CD4-positive, alpha-beta T cell treated with Interleukin-12 subunit alpha and Interleukin-12 subunit beta, for 1 hour (primary cell): Measurements from ENCODE around the gene EXOSC6.
"Not testable (repeated sequence)": the region's sequence is repeated elsewhere in the genome, so short reads cannot be mapped to it uniquely, and the experiment has no call there.

ENCODE experiments used
- DNase-seq: peaks from one replicate; pipeline ENCODE4 v3.0.0-alpha.2; 2020

EXOSC6 gene

GRCh38 chr16:70251629-70252354, at the start of gene EXOSC6:
Gene EXOSC6 (minus strand): TSS chr16:70251940. CDS start chr16:70251900, 40 bp downstream.
- peak; percentile 94 for DNase-seq

- no peak for DNase-seq
Measured at GRCh38 chr16:70301121-70301520, 49.4 kb upstream of the EXOSC6 start.

- DNase-seq, result peak; percentile 67
Measured at GRCh38 chr16:70298988-70299938, 47.5 kb upstream of the EXOSC6 start, which contains the start of gene DDX19B. Gene DDX19B (plus strand): TSS chr16:70299186. CDS start chr16:70299298, 112 bp downstream.

- DNase-seq, result no peak
Measured at GRCh38 chr16:70295634-70296033, 43.9 kb upstream of the EXOSC6 start.

- DNase-seq, result no peak
Measured at GRCh38 chr16:70294385-70295025, 42.8 kb upstream of the EXOSC6 start.

GRCh38 chr16:70292148-70292547, 40.4 kb upstream of the EXOSC6 start:
- DNase-seq, result not testable (repeated sequence)

- DNase-seq, result no peak
Measured at GRCh38 chr16:70290949-70291519, 39.3 kb upstream of the EXOSC6 start.

GRCh38 chr16:70289229-70290094, 37.7 kb upstream of the EXOSC6 start, which contains the start of gene AARS1:
Gene AARS1 (minus strand): TSS chr16:70289506. CDS start chr16:70282763, 6,743 bp downstream.
- DNase-seq, result peak; percentile 99

- DNase-seq, result not testable (repeated sequence)
Measured at GRCh38 chr16:70287304-70287971, 35.7 kb upstream of the EXOSC6 start.

- DNase-seq, result no peak
Measured at GRCh38 chr16:70276392-70276791, 24.7 kb upstream of the EXOSC6 start.

GRCh38 chr16:70271696-70272095, 20.0 kb upstream of the EXOSC6 start:
- DNase-seq, result no peak

GRCh38 chr16:70270176-70270575, 18.4 kb upstream of the EXOSC6 start:
- no peak for DNase-seq

GRCh38 chr16:70269471-70269870, 17.7 kb upstream of the EXOSC6 start:
- no peak for DNase-seq

- DNase-seq, result not testable (repeated sequence)
Measured at GRCh38 chr16:70267922-70268321, 16.2 kb upstream of the EXOSC6 start.

- peak; percentile 33 for DNase-seq
Measured at GRCh38 chr16:70267516-70267915, 15.8 kb upstream of the EXOSC6 start.

- DNase-seq, result not testable (repeated sequence)
Measured at GRCh38 chr16:70259903-70260302, 8.2 kb upstream of the EXOSC6 start.

- DNase-seq, result no peak
Measured at GRCh38 chr16:70258946-70259345, 7.2 kb upstream of the EXOSC6 start.

- DNase-seq, result no peak
Measured at GRCh38 chr16:70258065-70258464, 6.3 kb upstream of the EXOSC6 start.

- no peak for DNase-seq
Measured at GRCh38 chr16:70257391-70257790, 5.7 kb upstream of the EXOSC6 start.

GRCh38 chr16:70255574-70255973, 3.8 kb upstream of the EXOSC6 start:
- no peak for DNase-seq

GRCh38 chr16:70254965-70255286, 3.2 kb upstream of the EXOSC6 start:
- DNase-seq, result no peak
